ENCODE data around the gene SLC9A9. TPM values are rescaled to one million over a fixed set of nuclear protein-coding genes. Genes with fewer than 3 reads are reported as not detected.
"Not testable (repeated sequence)": the region's sequence is repeated elsewhere in the genome, so short reads cannot be mapped to it uniquely, and the experiment has no call there.

SLC9A9 gene
- total RNA-seq, 1 donor: 3.5 TPM

GRCh38 chr3:143885780-143886427 lies 37.6 kb upstream of the SLC9A9 start:
- DNase-seq (ENCODE audit: low read depth): peak; percentile 39
- peak; percentile 87 for TF ChIP-seq CTCF (IDR thresholded peaks at IDR 0.05; ENCODE audit: insufficient read depth, low read depth, low read length)
- H3K4me3 ChIP-seq (ENCODE audit: low read depth, low read length): no peak overlapping the region

GRCh38 chr3:143884861-143885260 lies 36.6 kb upstream of the SLC9A9 start:
- no peak for DNase-seq (ENCODE audit: low read depth)
- H3K4me3 ChIP-seq (ENCODE audit: low read depth, low read length): no peak overlapping the region
- no peak for TF ChIP-seq CTCF (IDR thresholded peaks at IDR 0.05; ENCODE audit: insufficient read depth, low read depth, low read length)

- no peak for TF ChIP-seq CTCF (IDR thresholded peaks at IDR 0.05; ENCODE audit: insufficient read depth, low read depth, low read length)
- H3K4me3 ChIP-seq (ENCODE audit: low read depth, low read length): no peak overlapping the region
- no peak for DNase-seq (ENCODE audit: low read depth)
Measured at GRCh38 chr3:143883151-143883550, 34.9 kb upstream of the SLC9A9 start.

GRCh38 chr3:143881095-143881494 lies 32.8 kb upstream of the SLC9A9 start:
- TF ChIP-seq CTCF (IDR thresholded peaks at IDR 0.05; ENCODE audit: insufficient read depth, low read depth, low read length): no peak
- DNase-seq (ENCODE audit: low read depth): no peak

GRCh38 chr3:143875546-143875945 lies 27.3 kb upstream of the SLC9A9 start:
- no peak for DNase-seq (ENCODE audit: low read depth)
- no peak overlapping the region for H3K4me3 ChIP-seq (ENCODE audit: low read depth, low read length)
- TF ChIP-seq CTCF (IDR thresholded peaks at IDR 0.05; ENCODE audit: insufficient read depth, low read depth, low read length): no peak

More at GRCh38 chr3:143881095-143881494, 32.8 kb upstream of the SLC9A9 start:
- no peak overlapping the region for H3K4me3 ChIP-seq (ENCODE audit: low read depth, low read length)

- H3K4me3 ChIP-seq (ENCODE audit: low read depth, low read length); DNase-seq (ENCODE audit: low read depth): not testable (repeated sequence)
Measured at GRCh38 chr3:143873553-143873952, 25.3 kb upstream of the SLC9A9 start.

- DNase-seq (ENCODE audit: low read depth): peak; percentile 49
- TF ChIP-seq CTCF (IDR thresholded peaks at IDR 0.05; ENCODE audit: insufficient read depth, low read depth, low read length): no peak
- no peak overlapping the region for H3K4me3 ChIP-seq (ENCODE audit: low read depth, low read length)
Measured at GRCh38 chr3:143865302-143865701, 17.0 kb upstream of the SLC9A9 start.
